VCaP (cell line): ENCODE measurements around the gene HADHB.
"Not testable (repeated sequence)": the region's sequence is repeated elsewhere in the genome, so short reads cannot be mapped to it uniquely, and the experiment has no call there.

ENCODE experiments used
- H3K27ac ChIP-seq: fragments of 450-650 bp; 2 replicates; pipeline ENCODE4 v1.5.1; 2017
- CTCF ChIP-seq: fragments of 450-650 bp; conservative IDR thresholded peaks from 2 replicates; pipeline ENCODE4 v1.5.1; 2017; ENCODE audit warnings: mild to moderate bottlenecking, moderate library complexity

HADHB gene

GRCh38 chr2:26324903-26325302 lies 80.2 kb downstream of the HADHB start:
- no peak overlapping the region for H3K27ac ChIP-seq
- no peak for TF ChIP-seq CTCF

GRCh38 chr2:26325851-26326250 lies 81.1 kb downstream of the HADHB start:
- TF ChIP-seq CTCF, result no peak
- H3K27ac ChIP-seq, result no peak overlapping the region

GRCh38 chr2:26326514-26326913 lies 81.8 kb downstream of the HADHB start:
- no peak overlapping the region for H3K27ac ChIP-seq
- no peak for TF ChIP-seq CTCF

- TF ChIP-seq CTCF, result no peak
- no peak overlapping the region for H3K27ac ChIP-seq
Observed at GRCh38 chr2:26327291-26328272, 82.8 kb downstream of the HADHB start.

GRCh38 chr2:26329083-26329482 lies 84.3 kb downstream of the HADHB start:
- not testable (repeated sequence) for H3K27ac ChIP-seq

GRCh38 chr2:26330114-26330549 lies 85.4 kb downstream of the HADHB start:
- H3K27ac ChIP-seq, result peak overlapping the region; percentile 61
- TF ChIP-seq CTCF, result peak; percentile 89

- H3K27ac ChIP-seq, result peak overlapping the region; percentile 61
- no peak for TF ChIP-seq CTCF
Observed at GRCh38 chr2:26330604-26331003, 85.9 kb downstream of the HADHB start.

GRCh38 chr2:26331321-26331720 lies 86.6 kb downstream of the HADHB start:
- H3K27ac ChIP-seq, result not testable (repeated sequence)
